Caco-2 (cell line): ENCODE measurements around the gene RABGAP1L. TPM values are rescaled to one million over a fixed set of nuclear protein-coding genes. Genes with fewer than 3 reads are reported as not detected.

Source experiments
- BruUV-seq: library from RNA; stranded (reverse); fragments of 400-500 nt; replicated peaks from 2 replicates; lab custom pipeline; 2021; lab: Mats Ljungman, UMichigan
- CTCF ChIA-PET: fragments of 300-600 bp; sonication (Branson Sonifier 250); formaldehyde crosslinking; loops from one replicate; lab custom pipeline; 2022; ENCODE audit warnings: antibody characterized with exemption; lab: Charles Lee
- POLR2A ChIA-PET: fragments of 300-600 bp; sonication (Branson Sonifier 250); formaldehyde crosslinking; loops from one replicate; lab custom pipeline; 2022; ENCODE audit warnings: antibody characterized with exemption; lab: Charles Lee
- DNase-seq, 2 experiments: peaks; one replicate each; pipeline versions ENCODE4 v3.0.0 to v3.0.0-alpha.2; 2020 to 2022
- H3K27me3 ChIP-seq: replicated peaks from 2 replicates; pipeline ENCODE4 v1.6.0; 2011; ENCODE audit warnings: low read length; ENCODE audit not compliant: control insufficient read depth, insufficient read depth
- H3K36me3 ChIP-seq: 2 replicates; pipeline ENCODE4 v1.5.1; 2011; ENCODE audit warnings: low read length; ENCODE audit not compliant: control insufficient read depth, insufficient read depth
- H3K4me1 ChIP-seq: fragments of 250-450 bp; sonication (Bioruptor Pico); 2 replicates; pipeline ENCODE4 v1.5.1; 2020; ENCODE audit warnings: mild to moderate bottlenecking
- H3K4me3 ChIP-seq: 2 replicates; pipeline ENCODE4 v1.5.1; 2011; ENCODE audit warnings: low read depth, mild to moderate bottlenecking, control low read depth, low read length
- H3K9me3 ChIP-seq: fragments of 250-450 bp; sonication (Bioruptor Pico); 2 replicates; pipeline ENCODE4 v1.5.1; 2020; ENCODE audit warnings: mild to moderate bottlenecking, moderate library complexity
- H3K27ac Mint-ChIP-seq: one replicate; pipeline ENCODE4 v1.8.0; 2022; ENCODE audit warnings: mixed read lengths; ENCODE audit not compliant: unreplicated experiment
- H3K27me3 Mint-ChIP-seq: one replicate; pipeline ENCODE4 v1.8.0; 2022; ENCODE audit warnings: mixed read lengths; ENCODE audit not compliant: insufficient read depth, unreplicated experiment
- H3K36me3 Mint-ChIP-seq: one replicate; pipeline ENCODE4 v1.8.0; 2022; ENCODE audit warnings: mild to moderate bottlenecking, mixed read lengths; ENCODE audit not compliant: insufficient read depth, unreplicated experiment
- H3K4me1 Mint-ChIP-seq: one replicate; pipeline ENCODE4 v1.8.0; 2022; ENCODE audit warnings: low read depth, mixed read lengths; ENCODE audit not compliant: unreplicated experiment
- H3K4me3 Mint-ChIP-seq: one replicate; pipeline ENCODE4 v1.8.0; 2022; ENCODE audit warnings: mild to moderate bottlenecking, moderate library complexity, mixed read lengths; ENCODE audit not compliant: unreplicated experiment
- H3K9me3 Mint-ChIP-seq: one replicate; pipeline ENCODE4 v1.8.0; 2022; ENCODE audit warnings: mixed read lengths; ENCODE audit not compliant: unreplicated experiment
- intact Hi-C: fragments of 100-400 bp; cut with micrococcal nuclease; formaldehyde crosslinking; loops from one replicate; pipeline ENCODE4 v1.10.0; 2022; ENCODE audit not compliant: unreplicated experiment
- total RNA-seq: library from RNA; stranded (reverse); gene quantifications from 2 replicates; pipeline ENCODE4 v1.2.3, GENCODE V29; 2022
- TF ChIP-seq, protein P1 (sequence below), 2 experiments: fragments of 200-600 bp in 1 of 2; IDR thresholded peaks; 1 replicate in 1 of 2; 2 replicates in 1 of 2; pipeline versions ENCODE4 v1.5.1 to v1.8.0; 2011 to 2022; ENCODE audit warnings: antibody characterized with exemption in 1 of 2, control low read depth in 1 of 2, inconsistent platforms in 1 of 2, low read depth in 1 of 2, low read length in 1 of 2, mild to moderate bottlenecking in 1 of 2, moderate library complexity in 1 of 2; ENCODE audit not compliant: insufficient read depth in 1 of 2, severe bottlenecking in 1 of 2, unreplicated experiment in 1 of 2

The RABGAP1L gene
- total RNA-seq, 1 experiment from 2014 or later = 20.3 TPM

DNA sequence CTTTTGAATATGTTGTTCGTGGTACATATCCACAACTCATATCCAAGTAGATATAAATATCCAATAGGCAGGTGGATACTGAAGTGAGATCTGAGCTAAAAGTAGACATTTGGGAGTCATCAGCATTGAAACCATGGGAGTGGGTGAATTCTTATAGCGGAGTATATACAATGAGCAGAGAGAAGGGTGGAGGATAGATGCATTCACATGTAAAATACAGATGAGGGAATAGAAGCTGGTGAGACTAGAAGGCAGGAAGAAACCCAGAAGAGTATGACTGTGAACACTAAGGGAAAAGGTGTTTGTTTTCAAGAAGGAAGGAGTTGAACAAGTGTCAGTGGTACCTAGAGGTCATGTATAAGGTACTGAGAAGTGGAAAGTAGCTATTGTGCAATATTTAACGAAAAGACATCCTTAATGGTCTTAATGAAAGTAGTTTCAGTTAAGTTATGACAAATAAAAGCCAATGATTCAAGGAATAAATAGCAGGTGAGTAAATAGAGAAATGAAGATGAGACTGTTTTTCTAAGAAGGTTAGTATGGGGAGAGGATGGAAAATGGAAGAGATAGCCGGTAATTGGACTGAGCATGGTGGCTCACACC, 658.8 kb downstream of the RABGAP1L start:
- BruUV-seq = no TSS peak
- Histone ChIP-seq H3K27me3 (no peaks in the 10 kb centered on the region), H3K4me3 (no peak overlapping the region), H3K4me1 (peaks cover under 1% of the 10 kb centered on the region; the same call in 1 of the 2 replicates), H3K36me3 (no peaks in the 10 kb centered on the region), H3K9me3 (no peaks in the 10 kb centered on the region)
- H3K36me3 Mint-ChIP-seq = no peaks in the 10 kb centered on the region
- TF ChIP-seq, protein P1, sequence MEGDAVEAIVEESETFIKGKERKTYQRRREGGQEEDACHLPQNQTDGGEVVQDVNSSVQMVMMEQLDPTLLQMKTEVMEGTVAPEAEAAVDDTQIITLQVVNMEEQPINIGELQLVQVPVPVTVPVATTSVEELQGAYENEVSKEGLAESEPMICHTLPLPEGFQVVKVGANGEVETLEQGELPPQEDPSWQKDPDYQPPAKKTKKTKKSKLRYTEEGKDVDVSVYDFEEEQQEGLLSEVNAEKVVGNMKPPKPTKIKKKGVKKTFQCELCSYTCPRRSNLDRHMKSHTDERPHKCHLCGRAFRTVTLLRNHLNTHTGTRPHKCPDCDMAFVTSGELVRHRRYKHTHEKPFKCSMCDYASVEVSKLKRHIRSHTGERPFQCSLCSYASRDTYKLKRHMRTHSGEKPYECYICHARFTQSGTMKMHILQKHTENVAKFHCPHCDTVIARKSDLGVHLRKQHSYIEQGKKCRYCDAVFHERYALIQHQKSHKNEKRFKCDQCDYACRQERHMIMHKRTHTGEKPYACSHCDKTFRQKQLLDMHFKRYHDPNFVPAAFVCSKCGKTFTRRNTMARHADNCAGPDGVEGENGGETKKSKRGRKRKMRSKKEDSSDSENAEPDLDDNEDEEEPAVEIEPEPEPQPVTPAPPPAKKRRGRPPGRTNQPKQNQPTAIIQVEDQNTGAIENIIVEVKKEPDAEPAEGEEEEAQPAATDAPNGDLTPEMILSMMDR (IDR thresholded peaks at IDR 0.05; ENCODE audit: insufficient read depth in 1 of 2, low read depth in 1 of 2, low read length in 1 of 2, severe bottlenecking in 1 of 2, unreplicated experiment in 1 of 2) = no peak
- H3K27ac Mint-ChIP-seq = no peak overlapping the region
- no peaks in the 10 kb centered on the region for H3K27me3 Mint-ChIP-seq
- H3K9me3 Mint-ChIP-seq = no peaks in the 10 kb centered on the region
- H3K4me3 Mint-ChIP-seq = no peak overlapping the region
- POLR2A ChIA-PET = no interaction called here
- intact Hi-C loops = no loop called here
- no peak for DNase-seq
- peaks cover 2% of the 10 kb centered on the region for H3K4me1 Mint-ChIP-seq
- CTCF ChIA-PET = no interaction called here

DNA sequence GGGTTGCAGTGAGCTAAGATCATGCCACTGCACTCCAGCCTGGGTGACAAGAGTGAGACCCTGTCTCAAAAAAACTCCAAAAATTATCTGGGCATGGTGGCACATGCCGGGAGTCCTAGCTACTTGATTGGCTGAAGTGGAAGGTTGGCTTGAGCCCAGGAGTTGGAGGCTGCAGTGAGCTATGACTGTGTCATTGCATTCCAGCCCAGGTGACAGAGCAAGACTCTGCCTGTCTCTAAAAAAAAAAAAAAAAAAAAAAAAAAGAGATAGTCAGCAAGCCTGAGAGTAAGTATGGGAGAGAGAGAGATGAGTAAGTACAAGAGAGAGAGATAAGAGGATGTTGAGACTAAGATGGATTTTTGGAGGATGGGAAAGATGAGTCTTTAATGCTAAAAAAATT, 659.6 kb downstream of the RABGAP1L start:
- Mint-ChIP-seq H3K27me3 (no peaks in the 10 kb centered on the region), H3K36me3 (no peaks in the 10 kb centered on the region), H3K9me3 (no peaks in the 10 kb centered on the region), H3K27ac (no peak overlapping the region), H3K4me3 (no peak overlapping the region), H3K4me1 (no peaks in the 10 kb centered on the region)
- intact Hi-C loops = no loop called here
- TF ChIP-seq, protein P1 (IDR thresholded peaks at IDR 0.05; ENCODE audit: insufficient read depth in 1 of 2, low read depth in 1 of 2, low read length in 1 of 2, severe bottlenecking in 1 of 2, unreplicated experiment in 1 of 2) = no peak
- ChIA-PET POLR2A (no interaction called here), CTCF (interaction anchor here (0.6 kb wide), 1 partner anchor 94 kb away, joined by 9 read pairs; no protein-coding TSS in a partner anchor)
- H3K36me3 ChIP-seq = no peaks in the 10 kb centered on the region
- H3K4me1 ChIP-seq = no peaks in the 10 kb centered on the region
- no peak for DNase-seq
- no TSS peak for BruUV-seq
- no peaks in the 10 kb centered on the region for H3K27me3 ChIP-seq
- no peaks in the 10 kb centered on the region for H3K9me3 ChIP-seq
- H3K4me3 ChIP-seq = no peak overlapping the region

DNA sequence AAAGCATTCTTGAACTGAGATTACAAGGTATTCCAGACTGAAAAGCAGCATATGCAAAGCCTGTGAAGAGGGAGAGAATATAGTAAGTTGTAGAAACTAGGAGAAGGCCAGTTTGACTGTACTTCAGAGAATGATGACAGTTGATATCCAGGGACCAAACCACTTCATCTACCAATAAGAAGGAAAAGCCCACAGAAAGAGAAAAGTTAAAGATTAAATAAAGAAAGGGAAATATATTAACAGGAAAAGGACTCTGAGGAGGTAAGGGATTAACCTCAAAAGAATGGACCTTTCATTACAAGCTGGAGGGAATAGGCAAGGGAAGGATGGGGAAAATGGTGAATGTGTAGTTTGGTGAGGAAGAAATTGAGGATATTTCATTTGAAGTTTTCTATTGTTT, 660.3 kb downstream of the RABGAP1L start:
- intact Hi-C loops = no loop called here
- no peaks in the 10 kb centered on the region for H3K9me3 ChIP-seq
- DNase-seq = no peak
- Mint-ChIP-seq H3K9me3 (no peaks in the 10 kb centered on the region), H3K4me3 (no peak overlapping the region), H3K36me3 (no peaks in the 10 kb centered on the region), H3K4me1 (no peaks in the 10 kb centered on the region), H3K27me3 (no peaks in the 10 kb centered on the region), H3K27ac (no peak overlapping the region)
- no peaks in the 10 kb centered on the region for H3K4me1 ChIP-seq
- no peak overlapping the region for H3K4me3 ChIP-seq
- ChIA-PET POLR2A (no interaction called here), CTCF (no interaction called here)
- no peaks in the 10 kb centered on the region for H3K27me3 ChIP-seq
- no peaks in the 10 kb centered on the region for H3K36me3 ChIP-seq
- BruUV-seq = no TSS peak
- TF ChIP-seq, protein P1 (IDR thresholded peaks at IDR 0.05; ENCODE audit: insufficient read depth in 1 of 2, low read depth in 1 of 2, low read length in 1 of 2, severe bottlenecking in 1 of 2, unreplicated experiment in 1 of 2) = no peak
